ENCODE results near the gene ANKS1B. TPM values are rescaled to one million over a fixed set of nuclear protein-coding genes. Genes with fewer than 3 reads are reported as not detected.

Gene ANKS1B
- total and polyA plus RNA-seq, 7 donors = 1.0 to 57.3 (median 30.1) TPM; not detected in 1

DNA sequence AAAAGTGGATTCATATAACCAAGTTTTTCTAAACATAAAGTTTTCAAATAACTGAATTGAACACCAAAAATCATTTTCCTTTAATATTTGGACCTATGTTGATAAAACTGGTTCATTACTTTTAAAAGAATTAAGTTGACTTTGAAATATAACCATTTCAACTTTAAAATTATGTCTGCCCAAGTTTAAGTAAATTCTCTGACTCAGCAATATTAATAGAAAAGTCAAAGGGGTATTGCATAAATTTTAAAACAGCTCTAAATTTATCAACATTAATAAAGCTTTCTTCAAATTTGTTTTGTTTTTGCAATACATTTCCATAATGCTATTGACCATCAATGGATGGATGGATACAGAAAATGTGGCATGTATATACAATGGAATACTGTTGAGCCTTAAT lies 505.6 kb downstream of the ANKS1B start:
- H3K4me3 ChIP-seq = no peak overlapping the region
- no peak overlapping the region for H3K27ac ChIP-seq
- no peaks in the 10 kb centered on the region for H3K27me3 ChIP-seq
- no peak for DNase-seq
- TF ChIP-seq POLR2AphosphoS5 (IDR thresholded peaks at IDR 0.05) (no peak), POLR2A (IDR thresholded peaks at IDR 0.05) (no peak), EP300 (IDR thresholded peaks at IDR 0.05) (no peak)
- TF ChIP-seq, protein P1, sequence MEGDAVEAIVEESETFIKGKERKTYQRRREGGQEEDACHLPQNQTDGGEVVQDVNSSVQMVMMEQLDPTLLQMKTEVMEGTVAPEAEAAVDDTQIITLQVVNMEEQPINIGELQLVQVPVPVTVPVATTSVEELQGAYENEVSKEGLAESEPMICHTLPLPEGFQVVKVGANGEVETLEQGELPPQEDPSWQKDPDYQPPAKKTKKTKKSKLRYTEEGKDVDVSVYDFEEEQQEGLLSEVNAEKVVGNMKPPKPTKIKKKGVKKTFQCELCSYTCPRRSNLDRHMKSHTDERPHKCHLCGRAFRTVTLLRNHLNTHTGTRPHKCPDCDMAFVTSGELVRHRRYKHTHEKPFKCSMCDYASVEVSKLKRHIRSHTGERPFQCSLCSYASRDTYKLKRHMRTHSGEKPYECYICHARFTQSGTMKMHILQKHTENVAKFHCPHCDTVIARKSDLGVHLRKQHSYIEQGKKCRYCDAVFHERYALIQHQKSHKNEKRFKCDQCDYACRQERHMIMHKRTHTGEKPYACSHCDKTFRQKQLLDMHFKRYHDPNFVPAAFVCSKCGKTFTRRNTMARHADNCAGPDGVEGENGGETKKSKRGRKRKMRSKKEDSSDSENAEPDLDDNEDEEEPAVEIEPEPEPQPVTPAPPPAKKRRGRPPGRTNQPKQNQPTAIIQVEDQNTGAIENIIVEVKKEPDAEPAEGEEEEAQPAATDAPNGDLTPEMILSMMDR (IDR thresholded peaks at IDR 0.05) = no peak
- no peaks in the 10 kb centered on the region for H3K4me1 ChIP-seq
- no peaks in the 10 kb centered on the region for H3K36me3 ChIP-seq
- intact Hi-C loops (cut with DNase I) = no loop called here
- peaks cover 0 to 2% (median 0%) of the 10 kb centered on the region in 4 donors for H3K9me3 ChIP-seq

DNA sequence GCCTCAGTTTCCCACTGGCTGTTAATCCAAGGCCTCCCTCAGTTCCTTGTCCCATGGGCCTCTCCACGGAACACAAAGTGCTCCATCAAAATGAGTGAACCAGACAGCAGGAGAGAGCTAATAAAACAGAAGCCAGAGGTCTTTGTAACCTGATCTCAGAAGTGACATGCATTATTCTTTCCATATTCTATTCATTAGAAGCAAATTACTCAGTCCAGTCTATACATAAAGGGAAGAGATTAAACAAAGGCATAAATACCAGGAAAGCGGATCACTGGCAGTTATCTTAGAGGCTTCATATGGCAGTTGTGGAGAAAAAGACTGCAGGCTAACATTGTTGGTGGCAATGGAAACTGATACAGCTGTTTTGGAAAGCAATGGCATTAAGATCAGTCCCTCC lies 507.8 kb downstream of the ANKS1B start:
- H3K9me3 ChIP-seq = no peaks in the 10 kb centered on the region
- DNase-seq = no peak
- no peak overlapping the region for H3K4me3 ChIP-seq
- H3K4me1 ChIP-seq = no peaks in the 10 kb centered on the region
- intact Hi-C loops (cut with DNase I) = no loop called here
- no peaks in the 10 kb centered on the region for H3K36me3 ChIP-seq
- TF ChIP-seq EP300 (IDR thresholded peaks at IDR 0.05) (no peak), POLR2A (IDR thresholded peaks at IDR 0.05) (no peak), POLR2AphosphoS5 (IDR thresholded peaks at IDR 0.05) (no peak)
- TF ChIP-seq, protein P1 (IDR thresholded peaks at IDR 0.05) = no peak
- no peaks in the 10 kb centered on the region for H3K27me3 ChIP-seq
- WGBS, 2 donors = 73 to 80% methylated on average over 2 of the region's 2 CpGs
- H3K27ac ChIP-seq = no peak overlapping the region

DNA sequence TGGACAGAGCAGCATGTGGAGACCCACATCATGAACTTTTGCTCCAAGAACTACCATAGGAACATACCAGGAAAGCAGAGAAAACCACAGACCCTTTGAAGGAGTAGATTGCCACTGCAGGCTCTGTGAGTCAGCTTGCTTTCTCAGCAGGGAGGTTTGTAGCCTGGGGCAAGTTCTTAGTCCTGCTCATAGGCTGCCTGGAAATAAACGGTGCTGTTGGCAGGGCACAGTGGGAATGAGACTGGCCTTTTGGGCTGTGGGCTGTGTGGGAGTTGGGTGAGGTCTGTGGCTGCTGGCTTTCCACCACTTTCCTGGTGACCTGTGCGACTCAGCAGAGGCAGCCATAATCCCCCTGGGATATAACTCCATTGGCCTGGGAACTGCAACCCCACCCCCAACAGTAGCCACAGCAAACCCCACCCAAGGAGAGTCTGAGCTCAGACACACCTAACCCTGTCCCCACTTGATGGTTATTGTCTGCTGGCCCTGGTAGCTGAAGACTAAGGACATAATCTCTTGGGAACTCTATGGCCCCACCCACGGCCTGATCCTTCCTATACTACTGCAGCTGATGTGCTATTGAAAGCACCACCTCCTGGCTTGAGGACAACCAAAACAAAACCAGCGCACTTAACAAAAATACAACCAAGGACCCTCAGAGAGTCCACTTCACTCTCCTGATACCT lies 529.2 kb downstream of the ANKS1B start:
- H3K27ac ChIP-seq = no peak overlapping the region
- intact Hi-C loops (cut with DNase I) = no loop called here
- no peaks in the 10 kb centered on the region for H3K36me3 ChIP-seq
- WGBS, 2 donors = 56 to 75% methylated on average over 4 of the region's 4 CpGs
- no peak for DNase-seq
- H3K9me3 ChIP-seq = peaks cover 0 to 11% (median 0%) of the 10 kb centered on the region in 4 donors
- TF ChIP-seq POLR2AphosphoS5 (IDR thresholded peaks at IDR 0.05) (no peak), POLR2A (IDR thresholded peaks at IDR 0.05) (no peak), EP300 (IDR thresholded peaks at IDR 0.05) (no peak)
- TF ChIP-seq, protein P1 (IDR thresholded peaks at IDR 0.05) = no peak
- H3K4me1 ChIP-seq = peaks cover 0 to 24% (median 20%) of the 10 kb centered on the region in 4 donors
- H3K27me3 ChIP-seq = no peaks in the 10 kb centered on the region
- H3K4me3 ChIP-seq = no peak overlapping the region

DNA sequence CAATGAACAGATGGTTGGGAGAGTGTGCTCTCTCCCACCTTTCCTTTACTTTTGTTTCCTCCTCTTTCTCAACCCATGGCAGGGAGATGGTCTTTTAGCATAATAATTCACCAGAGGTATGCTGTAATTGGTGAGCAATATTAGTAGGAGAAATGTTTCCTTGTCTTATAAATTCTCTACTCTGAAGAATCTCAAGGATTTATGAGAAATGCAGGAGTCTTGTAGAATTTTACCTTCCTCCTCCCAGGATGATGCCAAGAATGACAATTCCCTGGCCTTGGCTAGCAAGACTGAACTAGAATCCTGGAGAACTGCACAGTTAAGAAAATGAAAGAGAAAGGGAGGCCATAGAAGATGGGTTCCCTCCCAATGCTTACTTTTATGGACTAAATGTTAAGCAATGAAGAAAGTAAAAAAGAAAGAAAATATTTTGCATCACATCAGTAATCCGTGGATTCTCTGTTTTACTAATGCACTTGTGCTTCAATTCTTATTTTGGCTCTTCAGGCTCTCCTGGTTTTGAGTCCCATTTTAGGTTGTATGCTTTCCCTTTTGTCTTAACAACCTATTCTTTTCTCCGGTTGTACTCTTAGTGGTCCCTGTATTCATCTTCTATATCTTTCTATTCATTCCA lies 530.1 kb downstream of the ANKS1B start:
- Histone ChIP-seq H3K27me3 (no peaks in the 10 kb centered on the region), H3K27ac (peak overlapping the region in 1 of 4 donors; percentile 63), H3K36me3 (no peaks in the 10 kb centered on the region), H3K9me3 (peaks cover 0 to 7% (median 0%) of the 10 kb centered on the region in 4 donors), H3K4me1 (peaks cover 0 to 31% (median 29%) of the 10 kb centered on the region in 4 donors), H3K4me3 (no peak overlapping the region)
- no peak for DNase-seq
- TF ChIP-seq POLR2A (IDR thresholded peaks at IDR 0.05) (no peak), POLR2AphosphoS5 (IDR thresholded peaks at IDR 0.05) (no peak), EP300 (IDR thresholded peaks at IDR 0.05) (no peak)
- TF ChIP-seq, protein P1 (IDR thresholded peaks at IDR 0.05) = no peak
- 71 to 79% methylated on average over 2 of the region's 2 CpGs for WGBS, 2 donors
- intact Hi-C loops (cut with DNase I) = no loop called here
